WTC11 (cell line): ENCODE results near the gene SLC6A9. TPM values are rescaled to one million over a fixed set of nuclear protein-coding genes. Genes with fewer than 3 reads are reported as not detected.

Source experiments
- ATAC-seq: fragments of 200-7000 bp; cut with Tn5 transposase; 2 replicates; pipeline ENCODE4 v1.10.0; 2021; ENCODE audit warnings: mild to moderate bottlenecking, moderate library complexity
- CTCF ChIA-PET: fragments of 300-600 bp; sonication (Branson Sonifier 250); formaldehyde crosslinking; loops from one replicate; lab custom pipeline; 2021; ENCODE audit warnings: antibody characterized with exemption; lab: Charles Lee
- POLR2A ChIA-PET: fragments of 350-600 bp; sonication (Branson Sonifier 250); formaldehyde crosslinking; loops from one replicate; lab custom pipeline; 2021; ENCODE audit warnings: antibody characterized with exemption; lab: Charles Lee
- DNase-seq: peaks from one replicate; pipeline ENCODE4 v3.0.0; 2021; ENCODE audit warnings: low spot score
- H3K27ac Mint-ChIP-seq: 2 replicates; pipeline ENCODE4 v1.8.0; 2021; ENCODE audit warnings: mixed read lengths
- H3K27me3 Mint-ChIP-seq: 2 replicates; pipeline ENCODE4 v1.8.0; 2021; ENCODE audit warnings: low read depth, mild to moderate bottlenecking, moderate library complexity, mixed read lengths
- H3K36me3 Mint-ChIP-seq: 2 replicates; pipeline ENCODE4 v1.8.0; 2021; ENCODE audit warnings: mixed read lengths
- H3K4me1 Mint-ChIP-seq: 2 replicates; pipeline ENCODE4 v1.8.0; 2022; ENCODE audit warnings: mixed read lengths
- H3K4me3 Mint-ChIP-seq: 2 replicates; pipeline ENCODE4 v1.8.0; 2021; ENCODE audit warnings: mild to moderate bottlenecking, moderate library complexity, mixed read lengths
- H3K9me3 Mint-ChIP-seq: 2 replicates; pipeline ENCODE4 v1.8.0; 2021; ENCODE audit warnings: mixed read lengths
- E2F4 ChIP-seq: sonication (generic); formaldehyde crosslinking; IDR thresholded peaks from 2 replicates; pipeline ENCODE4 v1.8.1; 2022; ENCODE audit warnings: low read depth, mild to moderate bottlenecking, moderate library complexity, missing genetic modification reagents, borderline replicate concordance
- E2F5 ChIP-seq: sonication (generic); formaldehyde crosslinking; IDR thresholded peaks from 2 replicates; pipeline ENCODE4 v1.8.1; 2022; ENCODE audit warnings: mild to moderate bottlenecking, moderate library complexity, missing genetic modification reagents
- FOXP1 ChIP-seq: sonication (generic); formaldehyde crosslinking; IDR thresholded peaks from 2 replicates; pipeline ENCODE4 v1.8.0; 2022; ENCODE audit warnings: missing genetic modification reagents, mild to moderate bottlenecking, moderate library complexity, borderline replicate concordance
- GRHL2 ChIP-seq: fragments of 250-450 bp; sonication (Bioruptor Pico); IDR thresholded peaks from 2 replicates; pipeline ENCODE4 v1.8.0; 2022; ENCODE audit warnings: mild to moderate bottlenecking, moderate library complexity; ENCODE audit not compliant: insufficient replicate concordance, severe bottlenecking
- HMGXB4 ChIP-seq: sonication (generic); formaldehyde crosslinking; IDR thresholded peaks from 2 replicates; pipeline ENCODE4 v1.8.1; 2023; ENCODE audit warnings: mild to moderate bottlenecking, moderate library complexity, missing genetic modification reagents
- IRF1 ChIP-seq: sonication (generic); formaldehyde crosslinking; IDR thresholded peaks from 2 replicates; pipeline ENCODE4 v1.8.0; 2023; ENCODE audit warnings: missing genetic modification reagents
- MAX ChIP-seq: sonication (generic); formaldehyde crosslinking; IDR thresholded peaks from 2 replicates; pipeline ENCODE4 v1.8.0; 2022; ENCODE audit warnings: mild to moderate bottlenecking, missing genetic modification reagents
- PREB ChIP-seq: sonication (generic); formaldehyde crosslinking; IDR thresholded peaks from 2 replicates; pipeline ENCODE4 v1.8.1; 2022; ENCODE audit warnings: mild to moderate bottlenecking, missing genetic modification reagents, moderate library complexity, borderline replicate concordance
- PRRX2 ChIP-seq: fragments of 250-450 bp; sonication (Bioruptor Pico); IDR thresholded peaks from 2 replicates; pipeline ENCODE4 v1.8.0; 2021; ENCODE audit warnings: mild to moderate bottlenecking
- STAT6 ChIP-seq: sonication (generic); formaldehyde crosslinking; conservative IDR thresholded peaks from 2 replicates; pipeline ENCODE4 v1.8.1; 2023; ENCODE audit warnings: mild to moderate bottlenecking, low read depth, missing genetic modification reagents, moderate library complexity
- USF2 ChIP-seq: sonication (generic); formaldehyde crosslinking; IDR thresholded peaks from 2 replicates; pipeline ENCODE4 v1.8.1; 2023; ENCODE audit warnings: mild to moderate bottlenecking, missing genetic modification reagents, moderate library complexity
- ZBTB21 ChIP-seq: sonication (generic); formaldehyde crosslinking; IDR thresholded peaks from 2 replicates; pipeline ENCODE4 v1.8.1; 2023; ENCODE audit warnings: mild to moderate bottlenecking, missing genetic modification reagents, borderline replicate concordance
- ZNF263 ChIP-seq: sonication (generic); formaldehyde crosslinking; IDR thresholded peaks from 2 replicates; pipeline ENCODE4 v1.8.1; 2022; ENCODE audit warnings: low read depth, mild to moderate bottlenecking, moderate library complexity, missing genetic modification reagents
- ZNF396 ChIP-seq: fragments of 250-450 bp; sonication (Bioruptor Pico); IDR thresholded peaks from 2 replicates; pipeline ENCODE4 v1.8.0; 2021; ENCODE audit warnings: mild to moderate bottlenecking, moderate library complexity, borderline replicate concordance
- ZNF416 ChIP-seq: fragments of 250-450 bp; sonication (Bioruptor Pico); IDR thresholded peaks from 2 replicates; pipeline ENCODE4 v1.9.0; 2021; ENCODE audit warnings: mild to moderate bottlenecking, inconsistent platforms
- ZNF425 ChIP-seq: fragments of 250-450 bp; sonication (Bioruptor Pico); conservative IDR thresholded peaks from 2 replicates; pipeline ENCODE4 v1.9.0; 2021; ENCODE audit warnings: mild to moderate bottlenecking
- ZNF512 ChIP-seq: sonication (generic); formaldehyde crosslinking; IDR thresholded peaks from 2 replicates; pipeline ENCODE4 v1.8.1; 2022; ENCODE audit warnings: missing genetic modification reagents, borderline replicate concordance
- total RNA-seq: library from RNA; stranded (reverse); gene quantifications from 3 replicates; pipeline ENCODE4 v1.2.3, GENCODE V29; 2021

SLC6A9 gene
- total RNA-seq, 1 experiment from 2014 or later, result 14.4 TPM

- TF ChIP-seq STAT6 (no peak), ZNF263 (CRISPR knock-in tag) (no peak), ZNF416 (CRISPR knock-in tag) (no peak)
Observed at GRCh38 chr1:43983253-43983899, 47.9 kb downstream of the SLC6A9 start (continued).

GRCh38 chr1:43982808-43983207 lies 48.5 kb downstream of the SLC6A9 start:
- TF ChIP-seq GRHL2 (CRISPR knock-in tag), result no peak
- no peak for TF ChIP-seq E2F4 (CRISPR knock-in tag)
- no peak for TF ChIP-seq ZNF425 (CRISPR knock-in tag)
- no peak for TF ChIP-seq ZBTB21 (CRISPR knock-in tag)
- TF ChIP-seq E2F5 (CRISPR knock-in tag), result no peak
- TF ChIP-seq FOXP1, result no peak
- TF ChIP-seq MAX (CRISPR knock-in tag), result no peak
- no peak overlapping the region for H3K4me3 Mint-ChIP-seq
- ATAC-seq, result no peak
- no peak for DNase-seq
- peaks cover 13% of the 10 kb centered on the region; the same call in 1 of the 2 replicates for H3K36me3 Mint-ChIP-seq
- H3K27me3 Mint-ChIP-seq, result peaks cover 2% of the 10 kb centered on the region
- peaks cover 16% of the 10 kb centered on the region for H3K4me1 Mint-ChIP-seq
- H3K9me3 Mint-ChIP-seq, result no peaks in the 10 kb centered on the region
- POLR2A ChIA-PET, result no interaction called here
- H3K27ac Mint-ChIP-seq, result no peak overlapping the region
- CTCF ChIA-PET, result no interaction called here

GRCh38 chr1:43982241-43982640 lies 49.0 kb downstream of the SLC6A9 start:
- no peak overlapping the region for H3K27ac Mint-ChIP-seq
- TF ChIP-seq HMGXB4 (no peak), PRRX2 (CRISPR knock-in tag) (no peak), ZNF396 (no peak), PREB (CRISPR knock-in tag) (no peak), USF2 (CRISPR knock-in tag) (no peak), MAX (CRISPR knock-in tag) (no peak), ZNF512 (CRISPR knock-in tag) (no peak), IRF1 (no peak)

More at GRCh38 chr1:43982241-43982640, 49.0 kb downstream of the SLC6A9 start:
- POLR2A ChIA-PET, result no interaction called here
- ATAC-seq (no peak), DNase-seq (no peak)
- no peak overlapping the region for H3K4me3 Mint-ChIP-seq
- H3K4me1 Mint-ChIP-seq, result peaks cover 20% of the 10 kb centered on the region
- H3K9me3 Mint-ChIP-seq, result no peaks in the 10 kb centered on the region
- CTCF ChIA-PET, result no interaction called here
- peaks cover 18% of the 10 kb centered on the region for H3K36me3 Mint-ChIP-seq
- no peaks in the 10 kb centered on the region; the same call in 1 of the 2 replicates for H3K27me3 Mint-ChIP-seq
